Prostate gland (tissue), 2 donors: Measurements from ENCODE around the gene XRCC2.

ENCODE experiments used
- POLR2AphosphoS5 ChIP-seq: sonication (generic); formaldehyde crosslinking; IDR thresholded peaks from one replicate; pipeline ENCODE4 v1.6.1; 2017; ENCODE audit warnings: antibody characterized with exemption
- TF ChIP-seq, protein P1 (sequence below), 4 experiments: fragments of 200-600 bp in 2 of 4; fragments of 450-650 bp in 2 of 4; sonication (generic) in 2 of 4; IDR thresholded peaks; 1 replicate in 3 of 4; 2 replicates in 1 of 4; pipeline ENCODE4 v1.5.1; 2016 to 2019; ENCODE audit warnings: antibody characterized with exemption in 4 of 4, mild to moderate bottlenecking in 2 of 4, moderate library complexity in 2 of 4

DNA sequence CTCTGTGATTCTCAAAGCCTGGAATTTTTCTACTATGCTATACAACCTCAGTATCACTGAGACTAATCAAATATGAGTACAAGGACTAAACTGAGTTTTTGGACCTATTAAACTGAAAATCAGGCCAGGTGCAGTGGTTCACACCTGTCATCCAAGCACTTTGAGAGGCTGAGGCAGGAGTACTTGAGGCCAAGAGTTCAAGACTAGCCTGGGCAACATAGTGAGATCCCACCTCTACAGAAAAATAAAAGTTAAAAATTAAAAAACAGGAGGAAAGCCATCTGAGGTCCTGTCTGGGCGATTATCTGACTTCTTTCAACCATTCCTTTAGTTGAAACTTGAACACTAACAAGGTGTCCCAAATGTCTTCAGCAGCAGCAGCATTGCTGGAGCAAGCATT is 7.0 kb downstream of the XRCC2 start:
- no peak for TF ChIP-seq POLR2AphosphoS5
- TF ChIP-seq, protein P1, sequence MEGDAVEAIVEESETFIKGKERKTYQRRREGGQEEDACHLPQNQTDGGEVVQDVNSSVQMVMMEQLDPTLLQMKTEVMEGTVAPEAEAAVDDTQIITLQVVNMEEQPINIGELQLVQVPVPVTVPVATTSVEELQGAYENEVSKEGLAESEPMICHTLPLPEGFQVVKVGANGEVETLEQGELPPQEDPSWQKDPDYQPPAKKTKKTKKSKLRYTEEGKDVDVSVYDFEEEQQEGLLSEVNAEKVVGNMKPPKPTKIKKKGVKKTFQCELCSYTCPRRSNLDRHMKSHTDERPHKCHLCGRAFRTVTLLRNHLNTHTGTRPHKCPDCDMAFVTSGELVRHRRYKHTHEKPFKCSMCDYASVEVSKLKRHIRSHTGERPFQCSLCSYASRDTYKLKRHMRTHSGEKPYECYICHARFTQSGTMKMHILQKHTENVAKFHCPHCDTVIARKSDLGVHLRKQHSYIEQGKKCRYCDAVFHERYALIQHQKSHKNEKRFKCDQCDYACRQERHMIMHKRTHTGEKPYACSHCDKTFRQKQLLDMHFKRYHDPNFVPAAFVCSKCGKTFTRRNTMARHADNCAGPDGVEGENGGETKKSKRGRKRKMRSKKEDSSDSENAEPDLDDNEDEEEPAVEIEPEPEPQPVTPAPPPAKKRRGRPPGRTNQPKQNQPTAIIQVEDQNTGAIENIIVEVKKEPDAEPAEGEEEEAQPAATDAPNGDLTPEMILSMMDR (IDR thresholded peaks at IDR 0.05), result no peak
